AG04450 (cell line): ENCODE data around the gene KCNMB1. TPM values are rescaled to one million over a fixed set of nuclear protein-coding genes. Genes with fewer than 3 reads are reported as not detected.

ENCODE experiments used
- CTCF ChIA-PET: fragments of 300-600, 350-600 bp; formaldehyde crosslinking; extraction: SDS; loops from one replicate; lab custom pipeline; 2022; ENCODE audit warnings: antibody characterized with exemption, inconsistent platforms; lab: Charles Lee
- POLR2A ChIA-PET: fragments of 350-600 bp; formaldehyde crosslinking; extraction: SDS; loops from one replicate; lab custom pipeline; 2021; ENCODE audit warnings: antibody characterized with exemption, inconsistent platforms; lab: Yijun Ruan, JAX
- DNase-seq: peaks from one replicate; pipeline ENCODE4 v3.0.0-alpha.2; 2011; ENCODE audit warnings: low read depth, low spot score
- H3K27ac ChIP-seq: one replicate; pipeline ENCODE4 v1.5.1; 2012; ENCODE audit warnings: low read depth, low read length, control low read depth
- H3K27me3 ChIP-seq: one replicate; pipeline ENCODE4 v1.6.0; 2012; ENCODE audit warnings: low read length; ENCODE audit not compliant: control insufficient read depth, insufficient read depth
- H3K4me3 ChIP-seq: 2 replicates; pipeline ENCODE4 v1.5.1; 2011; ENCODE audit warnings: mild to moderate bottlenecking, low read depth, low read length, control low read depth
- H3K9me3 ChIP-seq: 2 replicates; pipeline ENCODE4 v1.5.1; 2012; ENCODE audit warnings: low read length; ENCODE audit not compliant: control insufficient read depth, insufficient read depth
- polyA plus RNA-seq: library from polyadenylated mRNA; depleted of rRNA; stranded (reverse); fragments of >200 nt; gene quantifications from 2 replicates; pipeline ENCODE4 v1.2.3, GENCODE V29; 2011
- TF ChIP-seq, protein P1 (sequence below): IDR thresholded peaks from 2 replicates; pipeline ENCODE4 v1.5.1; 2011; ENCODE audit warnings: low read depth, low read length, control low read depth, inconsistent platforms

The KCNMB1 gene
- polyA plus RNA-seq, 1 experiment = not detected

DNA sequence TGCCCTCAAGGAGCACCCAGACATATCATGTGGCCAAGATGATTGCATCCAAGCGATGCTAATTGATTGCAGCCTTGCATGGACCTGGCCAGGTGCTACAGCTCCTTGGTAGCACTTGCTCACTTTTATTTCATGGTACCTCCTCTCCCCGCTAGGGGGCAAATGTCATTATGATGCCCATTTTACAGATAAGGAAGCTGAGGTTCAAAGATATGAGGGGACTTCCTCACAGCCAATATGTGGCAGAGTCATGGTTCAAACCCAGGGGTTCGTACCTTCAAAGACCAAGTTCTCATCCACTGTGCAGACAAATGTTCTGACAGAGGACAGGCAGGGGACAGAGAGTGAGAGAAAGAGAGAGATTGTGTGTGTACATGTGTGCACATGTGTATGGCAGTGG is 21.9 kb upstream of the KCNMB1 start:
- TF ChIP-seq, protein P1, sequence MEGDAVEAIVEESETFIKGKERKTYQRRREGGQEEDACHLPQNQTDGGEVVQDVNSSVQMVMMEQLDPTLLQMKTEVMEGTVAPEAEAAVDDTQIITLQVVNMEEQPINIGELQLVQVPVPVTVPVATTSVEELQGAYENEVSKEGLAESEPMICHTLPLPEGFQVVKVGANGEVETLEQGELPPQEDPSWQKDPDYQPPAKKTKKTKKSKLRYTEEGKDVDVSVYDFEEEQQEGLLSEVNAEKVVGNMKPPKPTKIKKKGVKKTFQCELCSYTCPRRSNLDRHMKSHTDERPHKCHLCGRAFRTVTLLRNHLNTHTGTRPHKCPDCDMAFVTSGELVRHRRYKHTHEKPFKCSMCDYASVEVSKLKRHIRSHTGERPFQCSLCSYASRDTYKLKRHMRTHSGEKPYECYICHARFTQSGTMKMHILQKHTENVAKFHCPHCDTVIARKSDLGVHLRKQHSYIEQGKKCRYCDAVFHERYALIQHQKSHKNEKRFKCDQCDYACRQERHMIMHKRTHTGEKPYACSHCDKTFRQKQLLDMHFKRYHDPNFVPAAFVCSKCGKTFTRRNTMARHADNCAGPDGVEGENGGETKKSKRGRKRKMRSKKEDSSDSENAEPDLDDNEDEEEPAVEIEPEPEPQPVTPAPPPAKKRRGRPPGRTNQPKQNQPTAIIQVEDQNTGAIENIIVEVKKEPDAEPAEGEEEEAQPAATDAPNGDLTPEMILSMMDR = no peak
- no peak for DNase-seq
- H3K27me3 ChIP-seq = no peaks in the 10 kb centered on the region
- H3K27ac ChIP-seq = no peak overlapping the region
- H3K4me3 ChIP-seq = no peak overlapping the region
- H3K9me3 ChIP-seq = no peaks in the 10 kb centered on the region
- CTCF ChIA-PET = no interaction called here
- POLR2A ChIA-PET = no interaction called here

DNA sequence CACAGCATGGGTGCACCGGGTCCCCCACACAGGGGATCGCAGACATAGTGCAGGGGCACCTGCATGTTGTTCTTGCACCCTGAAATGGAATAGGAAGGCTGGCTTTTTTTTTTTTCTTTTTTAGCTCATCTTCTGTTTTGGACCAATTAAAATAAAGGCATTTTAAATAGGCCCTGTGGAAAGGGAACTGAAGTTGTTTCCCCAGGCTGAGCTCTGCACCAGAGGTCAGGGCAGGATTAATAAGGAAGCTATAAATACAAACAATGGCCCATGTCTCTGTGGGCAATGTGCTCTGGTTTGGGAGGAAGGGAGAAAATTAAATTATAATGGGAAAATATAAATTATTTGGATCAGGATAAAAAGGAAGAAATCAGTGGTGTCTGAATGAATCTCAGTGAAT is 21.2 kb upstream of the KCNMB1 start:
- TF ChIP-seq, protein P1 = no peak
- no peak overlapping the region for H3K27ac ChIP-seq
- CTCF ChIA-PET = no interaction called here
- no peak for DNase-seq
- POLR2A ChIA-PET = no interaction called here
- no peak overlapping the region for H3K4me3 ChIP-seq
- no peaks in the 10 kb centered on the region for H3K9me3 ChIP-seq
- H3K27me3 ChIP-seq = no peaks in the 10 kb centered on the region

DNA sequence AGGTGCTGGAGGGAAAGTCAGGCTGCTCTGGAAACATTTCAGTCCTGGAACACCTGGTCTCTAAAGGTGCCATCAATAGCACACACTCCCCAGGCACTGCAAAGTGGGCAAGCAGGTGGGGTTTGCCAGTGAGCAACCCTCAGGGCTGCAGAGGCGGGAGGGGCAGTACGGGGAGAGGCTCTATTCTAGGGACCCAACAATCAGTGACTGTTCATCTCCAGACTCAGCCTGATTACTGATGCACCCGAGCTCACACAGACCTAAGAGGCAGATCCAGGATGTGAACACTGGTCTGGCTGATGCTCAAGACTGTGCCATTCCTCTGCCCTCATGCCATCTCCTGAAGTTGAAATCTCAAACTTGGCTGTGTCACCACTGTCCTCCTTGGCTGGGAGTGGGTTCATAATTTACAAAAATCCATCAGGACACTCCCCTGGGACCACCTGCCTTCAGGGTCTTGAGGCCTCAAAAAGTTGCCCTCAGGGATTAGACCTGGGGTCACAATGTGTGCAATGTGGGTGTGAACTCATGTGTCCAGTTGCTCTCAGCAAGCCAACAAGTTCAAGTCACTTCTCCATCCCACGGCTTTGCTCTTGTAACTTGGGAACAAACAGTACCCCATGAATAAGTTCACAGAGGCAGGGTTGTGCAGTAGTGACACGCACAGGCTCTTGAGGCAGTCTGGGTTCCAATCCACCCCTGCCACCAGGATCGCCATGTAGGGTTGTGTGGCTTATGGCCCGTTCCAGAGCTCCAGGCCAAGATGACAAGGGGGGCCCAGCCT is 19.9 kb upstream of the KCNMB1 start:
- no peak for DNase-seq
- H3K9me3 ChIP-seq = no peaks in the 10 kb centered on the region
- no peak overlapping the region for H3K4me3 ChIP-seq
- TF ChIP-seq, protein P1 = no peak
- H3K27ac ChIP-seq = no peak overlapping the region
- H3K27me3 ChIP-seq = no peaks in the 10 kb centered on the region
- POLR2A ChIA-PET = no interaction called here
- CTCF ChIA-PET = interaction anchor here (1.4 kb wide), 1 partner anchor 12 kb away, joined by 3 read pairs; no protein-coding TSS in a partner anchor

DNA sequence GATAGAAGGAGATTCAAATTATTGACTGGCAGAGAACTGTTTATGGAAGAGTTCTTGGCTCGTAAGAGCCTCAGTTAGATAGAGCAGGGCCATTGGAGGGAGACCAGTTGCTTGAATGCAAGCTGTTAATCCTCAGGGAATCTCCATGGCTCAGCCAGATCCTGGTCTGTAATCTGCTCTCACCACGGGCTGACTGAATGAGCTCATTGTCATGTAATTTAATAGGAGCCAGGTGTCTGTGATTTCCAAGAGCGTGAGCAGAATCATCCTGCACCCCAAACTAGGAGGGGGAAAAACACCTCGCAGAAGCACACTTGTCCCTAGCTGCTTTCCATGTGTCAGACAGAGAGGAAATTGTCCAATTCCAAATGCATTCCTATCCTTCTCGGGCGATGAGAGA is 19.1 kb upstream of the KCNMB1 start:
- ChIA-PET CTCF (interaction anchor here (0.9 to 1.4 kb wide), 3 partner anchors 13 to 224 kb away, joined by 3 to 4 read pairs (median 3); no protein-coding TSS in a partner anchor), POLR2A (no interaction called here)
- Histone ChIP-seq H3K9me3 (no peaks in the 10 kb centered on the region), H3K27ac (no peak overlapping the region), H3K27me3 (no peaks in the 10 kb centered on the region), H3K4me3 (no peak overlapping the region)
- TF ChIP-seq, protein P1 = no peak
- no peak for DNase-seq

DNA sequence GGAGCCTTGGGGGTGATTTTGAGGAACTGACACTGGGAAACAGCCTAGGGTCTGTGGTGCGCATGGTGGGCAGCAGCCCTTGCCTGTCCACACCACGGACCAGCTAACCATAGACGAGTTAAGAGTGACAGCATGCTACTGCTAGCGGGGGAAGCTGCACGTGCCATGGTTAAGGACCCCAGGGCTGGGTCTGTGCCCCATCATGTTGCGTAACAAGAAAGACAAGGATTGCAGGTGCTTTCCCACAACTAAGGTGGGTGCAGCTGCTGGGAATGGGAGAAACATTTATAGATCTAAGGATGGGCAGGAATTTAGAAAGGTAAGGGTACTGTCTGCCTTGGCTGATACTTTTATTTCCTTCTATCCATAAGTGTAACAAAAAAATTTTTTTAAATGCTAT is 17.9 kb upstream of the KCNMB1 start:
- CTCF ChIA-PET = interaction anchor here (0.6 kb wide), 1 partner anchor 99 kb away, joined by 4 read pairs; no protein-coding TSS in a partner anchor
- H3K27ac ChIP-seq = no peak overlapping the region
- H3K9me3 ChIP-seq = no peaks in the 10 kb centered on the region
- H3K4me3 ChIP-seq = no peak overlapping the region
- no peak for DNase-seq
- TF ChIP-seq, protein P1 = no peak
- POLR2A ChIA-PET = no interaction called here
- H3K27me3 ChIP-seq = no peaks in the 10 kb centered on the region
